ENCODE measurements around the gene BLVRB. TPM values are rescaled to one million over a fixed set of nuclear protein-coding genes. Genes with fewer than 3 reads are reported as not detected.
A peak's percentile ranks its signal among the peaks of the same experiment; 100 is the strongest.

The BLVRB gene
- total and polyA plus RNA-seq, 9 of the 15 experiments (the other 6 are each of a cell fraction or from before 2014, with no cell fraction given) = 81.1 to 749 (median 331) TPM

GRCh38 chr19:40431698-40432097 is 33.8 kb downstream of the BLVRB start:
- Histone ChIP-seq H3K36me3 (ENCODE audit: control insufficient read depth, insufficient read depth, low read length) (no peaks in the 10 kb centered on the region), H3K9me1 (ENCODE audit: control insufficient read depth, insufficient read depth, low read length) (no peaks in the 10 kb centered on the region), H3K27ac (ENCODE audit: extremely low read depth, low read depth, low read length) (0 out of 3 replicates have a peak overlapping the region, but pooled peaks have one; percentile 6), H4K20me1 (replicated peaks; ENCODE audit: control insufficient read depth, insufficient read depth, low read length) (no peaks in the 10 kb centered on the region), H3K4me1 (replicated peaks in 1 of 2; ENCODE audit: control insufficient read depth in 2 of 2, insufficient read depth in 2 of 2, low read length in 2 of 2) (peaks cover 12 to 45% of the 10 kb centered on the region in 2 experiments), H3K27me3 (ENCODE audit: control insufficient read depth in 2 of 2, insufficient read depth in 2 of 2, low read length in 2 of 2) (no peaks in the 10 kb centered on the region), H3K9me3 (replicated peaks; ENCODE audit: control insufficient read depth, insufficient read depth, low read depth, low read length) (no peaks in the 10 kb centered on the region), H3K79me2 (ENCODE audit: control insufficient read depth, insufficient read depth, low read length) (peaks cover 3% of the 10 kb centered on the region; the same call in 1 of the 3 replicates), H3K9ac (ENCODE audit: insufficient read depth in 1 of 2, low read depth in 2 of 2, low read length in 2 of 2) (peak overlapping the region in 1 of 2 experiments; percentile 86; a peak in 2 of 4 replicates), H2AFZ (ENCODE audit: low read depth, low read length) (no peak overlapping the region), H3K4me2 (ENCODE audit: insufficient read depth, low read length) (no peak overlapping the region), H3K4me3 (no peak overlapping the region)
- BruUV-seq (replicated peaks) = no TSS peak
- FAIRE-seq = no peak
- POLR2A ChIA-PET = interaction anchor here (2.5 kb wide), 1 partner anchor 32 kb away, joined by 10 read pairs; no protein-coding TSS in a partner anchor
- WGBS (ENCODE audit: insufficient coverage, low coverage, missing lambda C conversion rate) = 72% methylated on average over 3 of the region's 3 CpGs
- CTCF ChIA-PET (ENCODE audit: low intra/inter-chr PET ratio) = no interaction called here
- no peak for TF ChIP-seq ZNF830 (CRISPR knock-in tag; IDR thresholded peaks at IDR 0.05)
- TF ChIP-seq FIP1L1 (IDR thresholded peaks at IDR 0.05; ENCODE audit: low read depth, low read length, poor library complexity, severe bottlenecking) = no peak
- no peak for TF ChIP-seq FOXA3 (CRISPR knock-in tag; conservative IDR thresholded peaks at IDR 0.05 in 1 of 2, IDR thresholded peaks at IDR 0.05 in 1 of 2)
- no peak for TF ChIP-seq L3MBTL2 (IDR thresholded peaks at IDR 0.05)
- TF ChIP-seq NFIX (CRISPR knock-in tag; IDR thresholded peaks at IDR 0.05; ENCODE audit: low read depth) = no peak
- no peak for TF ChIP-seq XRCC5 (IDR thresholded peaks at IDR 0.05; ENCODE audit: low read depth, low read length)
- peak; percentile 67; the same call in 1 of the 2 replicates for TF ChIP-seq ZKSCAN1 (IDR thresholded peaks at IDR 0.05; ENCODE audit: low read depth, low read length)
- no peak for TF ChIP-seq GABPB1 (CRISPR knock-in tag; IDR thresholded peaks at IDR 0.05)
- TF ChIP-seq ARID3A (IDR thresholded peaks at IDR 0.05; ENCODE audit: borderline replicate concordance, low read depth, low read length) = no peak
- intact Hi-C loops (cut with micrococcal nuclease) = no loop called here
- no peak for DNase-seq (ENCODE audit: extremely low read depth in 1 of 4, low spot score in 3 of 4)
- no peak for ATAC-seq
- in situ Hi-C loops (cut with MboI) = no loop called here

Measured in K562 (cell line).